SW480 (cell line): Measurements from ENCODE around the gene WBP4.
"Not testable (repeated sequence)": the region's sequence is repeated elsewhere in the genome, so short reads cannot be mapped to it uniquely, and the experiment has no call there.

ENCODE experiments used
- DNase-seq: peaks from one replicate; pipeline ENCODE4 v3.0.0-alpha.2; 2016; ENCODE audit warnings: low spot score

Gene WBP4

DNA sequence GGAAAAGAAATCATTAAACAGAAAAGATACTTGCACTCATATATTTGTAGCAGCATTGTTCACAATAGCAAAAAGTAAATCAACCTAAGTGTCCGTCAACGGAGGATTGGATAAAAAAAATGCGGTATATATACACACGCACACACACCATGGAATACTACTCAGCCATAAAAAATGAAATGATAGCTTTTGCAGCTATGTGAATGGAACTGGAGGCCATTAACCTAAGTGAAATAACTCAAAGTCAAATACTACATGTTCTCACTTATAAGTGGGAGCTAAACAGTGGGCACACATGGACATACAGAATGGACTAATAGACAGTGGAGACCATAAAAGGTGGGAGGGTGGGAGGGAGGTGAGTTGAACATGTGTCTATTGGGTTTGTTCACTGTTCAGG is 18.4 kb downstream of the WBP4 start:
- no peak for DNase-seq

DNA sequence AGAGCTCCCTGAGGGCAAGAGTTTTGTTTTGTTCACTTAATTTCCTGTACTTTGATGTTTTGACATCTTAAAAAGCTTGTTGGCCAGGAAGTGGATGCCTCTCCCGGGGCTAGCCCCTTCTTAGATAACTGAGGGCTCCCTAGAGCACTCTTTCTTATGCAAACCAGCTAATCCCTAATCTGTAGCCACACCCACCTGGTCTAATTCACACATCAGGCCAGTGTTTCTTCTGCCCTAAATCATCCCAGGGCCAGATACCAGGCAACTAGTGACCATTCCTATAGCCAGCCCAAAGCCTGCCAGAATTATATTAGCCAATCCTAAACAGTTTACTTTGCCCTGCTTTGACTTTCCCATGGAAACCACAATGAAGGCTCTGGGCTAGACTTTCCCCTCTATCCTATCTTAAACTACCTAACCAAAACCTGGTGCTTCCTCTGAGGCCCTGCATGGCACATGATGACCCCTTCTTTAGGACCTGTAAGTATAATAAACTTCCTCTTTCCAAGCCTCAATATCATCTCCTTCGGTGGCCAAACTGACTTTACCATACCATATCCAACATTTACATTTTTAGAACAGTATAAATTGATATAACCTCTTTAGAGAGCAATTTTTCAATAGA is 24.8 kb downstream of the WBP4 start:
- DNase-seq = no peak

DNA sequence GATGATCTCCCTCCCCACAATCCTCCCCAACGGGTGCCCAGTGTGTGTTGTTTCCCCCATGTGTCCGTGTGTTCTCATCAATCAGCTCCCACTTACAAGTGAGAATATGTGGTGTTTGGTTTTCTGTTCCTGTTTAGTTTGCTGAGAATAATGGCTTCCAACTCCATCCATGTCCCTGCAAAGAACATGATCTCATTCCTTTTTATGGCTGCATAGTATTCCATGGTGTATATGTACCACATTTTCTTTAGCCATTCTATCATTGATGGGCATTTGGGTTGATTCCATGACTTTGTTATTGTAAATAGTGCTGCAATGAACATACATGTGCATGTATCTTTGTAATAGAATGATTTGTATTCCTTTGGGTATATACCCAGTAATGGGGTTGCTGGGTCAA is 34.4 kb downstream of the WBP4 start:
- not testable (repeated sequence) for DNase-seq

DNA sequence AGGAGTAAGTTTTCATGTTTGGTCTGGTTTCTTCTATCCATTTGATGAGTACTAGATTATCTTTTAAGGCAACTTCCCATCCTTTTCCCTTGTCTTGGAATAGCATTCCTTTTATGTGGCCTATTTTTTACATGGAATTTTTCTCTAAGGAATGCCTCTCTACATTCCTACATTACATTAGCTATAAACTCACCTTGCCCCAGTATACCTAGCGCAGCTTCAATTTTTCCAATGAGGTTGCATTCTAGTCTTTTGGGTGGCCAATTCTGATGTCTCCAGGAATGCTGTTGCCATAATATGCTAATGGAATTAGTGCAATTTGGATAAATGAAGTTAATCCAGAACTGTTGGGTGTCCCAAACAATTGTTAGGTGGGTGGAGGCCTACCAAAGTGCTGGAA is 37.5 kb downstream of the WBP4 start:
- DNase-seq = no peak

DNA sequence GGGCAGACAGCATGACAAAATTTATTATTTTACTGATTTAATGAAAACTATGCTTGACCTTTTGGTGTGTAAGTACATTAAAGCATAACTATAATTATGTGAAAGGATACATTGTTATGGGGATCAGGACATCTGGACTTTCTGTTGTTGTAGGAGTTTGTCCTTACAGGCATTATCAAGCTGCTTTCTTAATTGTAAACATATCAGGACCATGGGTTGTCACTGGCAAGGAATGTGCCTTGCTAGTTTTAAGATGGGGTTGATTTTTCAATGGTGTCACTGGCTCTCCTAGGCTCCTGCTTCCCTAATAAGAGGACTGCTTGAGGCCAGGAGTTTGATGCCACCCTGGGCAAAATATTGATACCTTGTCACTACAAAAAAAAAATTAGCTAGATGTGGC is 38.7 kb downstream of the WBP4 start:
- DNase-seq = no peak

DNA sequence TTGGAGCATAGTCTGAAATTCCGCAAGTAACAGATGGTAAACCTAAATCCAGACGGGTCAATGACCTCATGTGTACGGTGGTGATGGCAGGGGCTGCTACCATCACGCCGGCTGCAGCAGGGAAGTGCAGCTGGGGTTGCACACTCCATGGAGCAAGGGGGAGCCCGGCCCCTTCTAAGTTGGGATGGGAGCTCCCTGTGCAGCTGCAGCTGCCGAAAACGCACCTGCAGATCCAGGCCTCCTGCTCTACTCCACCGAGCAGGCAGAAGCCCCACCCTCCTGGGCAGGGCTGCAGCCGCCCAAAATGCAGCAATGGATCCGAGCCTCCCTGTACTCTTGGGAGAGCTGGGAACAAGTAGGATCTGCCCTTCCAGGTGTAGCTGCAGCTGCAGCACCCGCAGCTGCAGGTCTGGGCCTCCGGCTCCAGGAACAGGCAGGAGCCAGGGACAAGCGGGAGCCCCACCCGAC is 45.8 kb downstream of the WBP4 start:
- no peak for DNase-seq

DNA sequence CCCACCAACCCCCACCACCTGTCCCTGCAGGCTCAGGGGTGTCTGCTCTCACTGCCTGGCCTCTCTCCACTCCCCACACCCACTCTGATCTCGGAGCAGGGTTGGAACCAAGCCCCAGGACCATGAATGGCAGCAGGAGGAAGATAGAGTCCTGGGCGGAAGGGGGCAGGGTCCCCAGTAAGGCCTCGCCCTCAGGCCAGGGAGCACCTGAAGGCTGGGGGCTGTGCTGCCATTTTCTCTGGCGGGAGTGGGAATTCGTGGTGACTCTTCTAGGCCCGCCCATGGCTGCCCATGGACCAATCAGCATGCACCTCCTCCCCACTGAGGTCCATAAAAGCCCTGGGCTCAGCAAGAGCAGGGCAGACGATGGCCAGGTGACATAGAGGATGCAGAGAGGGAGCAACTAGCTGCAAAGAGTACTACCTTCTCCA is 46.3 kb downstream of the WBP4 start:
- no peak for DNase-seq

DNA sequence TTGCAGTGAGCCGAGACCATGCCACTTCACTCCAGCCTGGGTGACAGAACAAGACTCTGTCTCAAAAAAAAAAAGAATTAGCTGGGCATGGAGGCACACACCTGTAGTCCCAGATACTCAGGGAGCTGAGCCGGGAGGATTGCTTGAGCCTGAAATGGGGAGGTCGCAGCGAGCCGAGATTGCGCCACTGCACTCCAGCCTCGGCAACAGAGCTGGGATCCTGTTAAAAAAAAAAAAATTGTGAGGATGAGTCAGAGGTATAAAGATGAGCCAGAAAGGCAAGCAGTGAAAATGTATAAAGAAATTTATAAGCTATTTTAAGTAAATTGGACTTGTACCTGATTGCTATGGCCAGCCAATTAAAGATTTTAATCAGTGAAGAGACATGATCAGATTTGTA is 50.1 kb downstream of the WBP4 start:
- DNase-seq = no peak

DNA sequence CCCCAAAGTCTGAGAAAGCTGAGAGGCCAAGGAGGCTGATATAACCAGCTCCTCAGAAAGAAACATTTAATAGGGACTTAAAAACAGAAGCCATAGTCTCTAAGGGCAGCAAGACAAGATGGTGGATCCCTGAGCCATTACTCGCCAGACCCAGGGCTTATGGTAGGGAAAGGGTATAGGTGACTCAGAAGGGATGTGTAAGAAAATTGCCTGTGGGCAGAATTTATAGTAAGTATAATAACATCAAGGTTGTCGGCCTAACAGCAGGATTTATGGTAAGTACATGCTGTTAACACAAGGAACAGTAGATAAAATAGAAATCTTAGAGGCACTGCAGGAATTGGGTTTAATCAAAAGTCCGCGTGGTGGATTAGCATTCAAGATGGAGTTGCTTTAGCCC is 56.6 kb downstream of the WBP4 start:
- DNase-seq = no peak

DNA sequence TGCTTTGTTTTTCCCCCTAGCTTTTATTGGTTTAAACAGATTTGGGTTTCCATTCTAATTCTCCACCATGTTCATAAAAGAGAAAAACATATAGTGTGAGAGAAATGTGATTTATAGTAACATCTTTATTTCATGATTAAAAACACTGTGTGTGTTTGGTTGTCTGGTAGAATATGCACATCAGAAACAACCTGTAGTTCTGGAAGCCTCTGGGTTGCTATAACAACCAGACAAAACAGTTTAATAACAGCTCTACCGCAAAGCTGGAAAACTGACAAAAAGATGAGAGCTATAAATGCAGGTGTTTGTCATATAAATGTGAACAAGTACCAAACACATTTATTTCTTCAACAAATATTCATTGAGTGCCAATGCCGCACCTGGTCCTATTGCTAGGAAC is 61.5 kb downstream of the WBP4 start:
- no peak for DNase-seq

DNA sequence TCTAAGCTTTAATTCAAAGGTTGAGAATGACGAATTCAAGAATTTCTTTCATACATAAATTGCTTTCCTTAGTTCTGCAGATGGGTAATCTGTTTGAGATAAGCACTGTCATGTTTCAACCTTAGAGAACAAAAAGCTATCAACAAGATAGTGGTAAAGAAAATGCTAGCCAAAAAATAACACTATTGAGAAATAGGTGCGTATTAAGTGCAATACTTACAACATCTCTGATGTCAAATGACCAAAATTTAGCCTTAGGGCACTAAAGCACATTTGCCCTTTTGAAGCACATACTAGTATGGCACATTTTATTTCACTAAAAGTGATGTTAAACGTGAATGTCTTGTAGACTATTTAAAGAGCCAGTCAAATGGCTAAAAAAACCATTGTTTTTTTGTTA is 66.4 kb downstream of the WBP4 start:
- DNase-seq = no peak

DNA sequence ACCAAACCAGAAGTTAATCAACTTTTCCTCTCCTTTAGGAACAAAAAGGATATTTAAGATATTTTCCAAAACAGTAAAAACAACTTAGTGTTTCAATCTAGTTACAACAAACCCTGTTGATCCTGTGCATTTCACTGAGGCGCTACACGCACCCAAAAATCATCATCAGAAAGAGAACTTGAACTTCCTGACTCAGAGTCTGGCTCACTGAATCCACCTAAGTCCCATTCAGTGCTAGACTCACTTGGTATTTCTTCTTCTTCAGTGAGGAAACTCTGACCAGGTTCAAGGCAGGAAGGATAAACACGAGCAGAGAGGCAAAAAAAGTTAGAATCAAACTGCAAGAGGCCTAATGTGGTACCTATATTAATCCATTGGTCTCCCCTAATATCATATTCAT is 69.0 kb downstream of the WBP4 start:
- no peak for DNase-seq

DNA sequence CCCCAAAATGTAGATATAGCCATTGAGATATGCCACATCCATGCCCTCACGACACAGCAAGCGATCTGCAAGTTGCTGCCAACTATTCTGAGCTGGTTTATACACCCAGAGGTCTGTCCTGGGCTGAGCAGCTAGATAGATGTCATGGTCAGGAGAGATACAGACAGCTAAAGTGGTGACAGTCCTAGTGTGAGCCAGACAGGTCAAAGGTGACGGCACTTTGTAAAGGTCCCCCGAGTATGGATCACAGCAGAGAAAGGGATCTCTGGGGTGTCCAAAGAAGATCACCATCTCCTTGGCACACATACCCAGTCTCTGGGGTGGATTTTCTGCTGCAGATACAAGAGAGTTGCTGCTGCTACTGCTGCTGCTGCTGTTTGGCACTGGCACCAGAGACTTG is 69.9 kb downstream of the WBP4 start:
- DNase-seq = not testable (repeated sequence)

DNA sequence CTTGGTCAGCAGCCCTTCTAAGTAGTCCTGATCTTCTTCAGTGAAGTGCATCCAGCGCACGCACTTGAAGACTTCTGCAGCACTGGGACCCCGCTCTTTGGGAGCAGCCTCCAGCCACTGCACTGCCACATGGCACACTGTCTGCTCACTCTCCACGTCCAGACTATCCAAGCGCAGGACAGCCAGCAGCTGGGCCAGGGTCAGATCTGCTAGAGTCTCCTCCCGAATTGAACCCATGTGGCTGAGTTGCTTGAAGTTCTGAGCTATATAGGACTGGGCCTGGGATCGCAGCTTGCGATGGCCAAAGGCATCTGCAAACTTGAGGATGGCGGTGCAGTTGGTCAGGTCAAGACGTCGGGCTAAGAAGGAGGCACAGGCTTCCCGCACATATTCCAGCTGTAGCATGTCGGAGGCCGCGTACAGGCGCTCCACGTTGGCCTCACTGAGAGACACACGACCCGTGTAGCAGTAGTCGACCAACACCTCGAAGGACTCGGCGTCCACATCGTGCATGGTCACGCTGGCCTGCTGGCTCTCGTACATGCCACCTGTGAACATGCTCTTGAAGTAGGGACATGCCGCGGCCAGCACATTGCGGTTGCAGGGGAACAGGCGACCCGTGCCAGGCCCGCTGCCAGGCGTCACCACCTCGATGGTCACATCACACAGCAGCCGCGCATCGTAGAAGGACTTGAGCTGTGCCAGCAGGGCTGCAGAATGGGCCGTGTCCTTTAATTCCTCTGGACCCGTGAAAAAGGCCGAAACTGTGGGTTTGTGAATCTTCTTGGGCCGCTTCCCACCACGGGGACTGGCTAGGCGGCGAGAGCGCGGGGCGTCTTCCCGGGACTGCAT is 70.6 kb downstream of the WBP4 start:
- DNase-seq = not testable (repeated sequence)

DNA sequence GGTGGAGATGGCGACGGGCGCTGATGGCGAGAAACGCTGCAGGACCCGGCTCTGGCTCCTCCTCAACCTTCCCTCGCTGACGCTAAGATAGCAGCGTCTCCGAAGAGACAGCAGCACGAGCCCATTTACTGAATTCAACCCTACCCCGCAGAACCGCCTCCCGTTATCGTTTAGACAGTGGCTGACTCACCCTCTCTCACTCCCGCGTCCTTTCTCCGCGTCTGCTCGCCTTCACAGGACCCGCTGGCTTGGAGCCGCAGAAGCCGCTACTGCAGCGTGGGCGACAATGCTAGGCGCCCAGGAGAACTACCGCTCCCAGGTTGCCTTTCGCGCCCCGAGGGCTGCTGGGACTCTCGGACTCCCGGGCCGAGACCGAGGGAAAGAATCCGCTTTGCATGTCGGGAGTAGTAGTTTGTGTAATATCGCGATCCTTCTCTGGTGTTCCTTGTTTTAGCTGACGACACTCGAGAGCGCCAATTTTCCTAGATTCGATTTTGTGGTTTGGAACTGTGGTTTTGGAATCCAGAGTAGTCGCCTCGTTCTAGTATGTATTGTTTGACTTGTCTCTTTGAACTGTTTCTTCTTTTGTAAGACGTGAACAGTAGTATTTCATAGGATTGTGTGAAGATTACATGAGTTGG is 71.3 kb downstream of the WBP4 start, which contains the start of gene KBTBD6:
Gene KBTBD6, minus strand, starts transcription at position 291 of the 641 bp plus-strand sequence. CDS start 291 bp downstream, outside the sequence.
- peak; percentile 99 for DNase-seq
